GM19351 (cell line): ENCODE data around the gene FTCD.
"Not testable (repeated sequence)": the region's sequence is repeated elsewhere in the genome, so short reads cannot be mapped to it uniquely, and the experiment has no call there.

ENCODE experiments used
- ATAC-seq: cut with Tn5 transposase; IDR thresholded peaks from one replicate; pipeline ENCODE4 v1.9.1; 2021; ENCODE audit warnings: mild to moderate bottlenecking, moderate library complexity; ENCODE audit not compliant: unreplicated experiment

The FTCD gene

GRCh38 chr21:46140352-46141003, 14.9 kb downstream of the FTCD start:
- not testable (repeated sequence) for ATAC-seq

GRCh38 chr21:46139686-46140085, 15.7 kb downstream of the FTCD start:
- ATAC-seq = no peak

GRCh38 chr21:46138383-46138970, 16.9 kb downstream of the FTCD start:
- no peak for ATAC-seq

GRCh38 chr21:46137908-46138307, 17.5 kb downstream of the FTCD start:
- no peak for ATAC-seq

- ATAC-seq = no peak
Measured at GRCh38 chr21:46136739-46137349, 18.5 kb downstream of the FTCD start.

- ATAC-seq = no peak
Measured at GRCh38 chr21:46135782-46136395, 19.5 kb downstream of the FTCD start.

GRCh38 chr21:46131838-46132651, 23.3 kb downstream of the FTCD start:
- ATAC-seq = no peak

- ATAC-seq = no peak
Measured at GRCh38 chr21:46131588-46131837, 23.9 kb downstream of the FTCD start.

GRCh38 chr21:46130831-46131587, 24.4 kb downstream of the FTCD start:
- no peak for ATAC-seq

- ATAC-seq = no peak
Measured at GRCh38 chr21:46129846-46130651, 25.3 kb downstream of the FTCD start.

- ATAC-seq = no peak
Measured at GRCh38 chr21:46128933-46129571, 26.3 kb downstream of the FTCD start.

- no peak for ATAC-seq
Measured at GRCh38 chr21:46128106-46128932, 27.1 kb downstream of the FTCD start.

- ATAC-seq = no peak
Measured at GRCh38 chr21:46127239-46128105, 27.9 kb downstream of the FTCD start.

- ATAC-seq = no peak
Measured at GRCh38 chr21:46126309-46127238, 28.8 kb downstream of the FTCD start.

- ATAC-seq = no peak
Measured at GRCh38 chr21:46125846-46126301, 29.5 kb downstream of the FTCD start.
